ENCODE results near the gene CARD9.
A peak's percentile ranks its signal among the peaks of the same experiment; 100 is the strongest.

CARD9 gene

DNA sequence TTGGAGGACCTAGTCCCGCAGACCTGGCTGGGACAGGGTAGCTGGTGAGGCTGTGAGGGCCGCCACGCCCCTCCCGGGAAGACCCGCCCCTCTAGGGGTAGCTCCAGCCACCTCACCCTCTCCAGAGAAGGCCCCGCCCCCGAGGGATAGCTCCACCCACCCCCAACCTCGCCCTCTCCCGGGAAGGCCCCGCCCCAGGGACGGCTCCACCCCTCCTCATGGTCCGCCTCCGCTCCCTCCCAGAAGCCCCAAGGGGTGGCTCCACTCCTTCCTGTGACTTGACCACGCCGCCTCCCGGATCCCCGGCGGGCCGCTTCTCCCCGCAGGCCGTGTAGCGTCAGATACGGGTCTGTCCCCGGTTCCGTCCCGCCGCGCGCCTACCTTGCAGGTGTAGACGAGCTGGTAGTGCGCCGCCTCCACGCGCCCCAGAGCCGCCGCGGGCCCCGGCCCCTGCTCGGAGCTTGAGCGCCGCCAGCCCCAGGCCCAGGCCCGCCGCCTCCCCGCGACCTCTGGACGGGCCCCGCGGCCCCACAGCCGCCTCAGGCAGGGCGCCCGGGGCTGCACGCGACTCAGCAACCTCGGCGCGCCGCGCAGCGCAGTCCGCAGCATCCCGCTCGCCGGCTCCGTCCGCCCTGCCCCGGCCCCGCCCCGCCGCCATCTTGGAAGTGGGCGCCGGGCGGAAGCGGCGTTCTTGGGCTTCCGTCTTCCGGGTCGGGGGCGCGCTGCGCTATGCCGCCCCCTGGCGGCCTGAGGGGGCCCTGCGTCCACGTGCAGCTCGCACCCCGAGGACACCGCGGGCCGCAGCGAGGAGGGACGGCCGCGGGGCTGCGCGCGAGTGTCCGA lies 10.1 kb downstream of the CARD9 start, which contains the start of gene DNLZ:
Gene DNLZ, minus strand, starts transcription at position 639 of the 843 bp plus-strand sequence. Its CDS starts 30 bp downstream, at position 609.
- DNase-seq: peak; percentile 76 to 89

DNA sequence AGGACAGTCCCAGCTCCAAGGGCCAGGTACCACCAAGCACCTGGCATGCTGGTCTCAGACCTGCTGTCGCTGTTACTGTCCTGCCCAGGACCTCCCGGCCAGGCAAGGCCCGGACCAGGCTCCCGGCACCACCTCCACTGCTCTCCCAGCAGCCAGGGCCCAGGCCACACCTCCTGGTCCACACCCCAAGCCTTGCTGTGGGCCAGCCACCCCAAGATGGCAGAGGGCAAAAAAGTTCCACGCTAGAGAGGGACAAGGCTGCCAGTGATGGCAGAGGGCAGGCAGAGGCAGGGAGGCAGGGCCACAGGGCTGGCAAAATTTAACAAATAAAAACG lies 11.1 kb downstream of the CARD9 start:
- DNase-seq: no peak

DNA sequence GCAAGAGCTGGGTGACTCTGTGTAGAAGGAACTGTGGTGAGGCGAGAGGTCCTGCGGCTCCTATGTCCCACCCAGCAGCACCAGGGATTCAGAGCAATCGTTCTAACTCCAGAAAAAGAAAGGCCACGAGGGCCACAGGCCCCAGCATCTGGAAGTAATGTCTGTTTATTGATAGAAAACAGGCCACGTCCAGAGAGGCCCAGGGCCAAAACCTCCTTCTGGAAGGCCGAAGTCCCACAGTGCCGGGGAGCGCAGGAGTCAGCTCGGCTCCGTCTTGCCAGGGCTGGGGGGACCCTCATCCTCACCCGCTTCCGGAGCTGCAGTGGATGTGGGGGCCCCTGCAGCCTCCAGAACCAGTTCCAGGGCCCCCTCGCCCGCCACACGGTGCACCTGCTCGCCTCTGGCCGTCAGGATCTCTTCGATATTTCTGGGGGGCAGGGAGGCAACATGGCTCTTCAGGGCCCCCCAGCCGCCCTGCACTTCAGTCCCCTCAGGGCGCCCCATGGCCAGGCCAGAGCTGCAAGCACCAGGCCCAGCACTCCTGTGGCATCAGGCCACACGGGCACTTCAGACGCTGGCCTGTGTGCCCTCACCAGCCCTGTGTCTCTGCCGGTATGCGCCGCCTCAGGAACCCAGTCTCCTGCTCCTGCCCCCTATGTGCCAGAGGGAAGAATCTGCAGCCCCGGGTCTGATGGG lies 11.6 kb downstream of the CARD9 start:
- DNase-seq: no peak

DNA sequence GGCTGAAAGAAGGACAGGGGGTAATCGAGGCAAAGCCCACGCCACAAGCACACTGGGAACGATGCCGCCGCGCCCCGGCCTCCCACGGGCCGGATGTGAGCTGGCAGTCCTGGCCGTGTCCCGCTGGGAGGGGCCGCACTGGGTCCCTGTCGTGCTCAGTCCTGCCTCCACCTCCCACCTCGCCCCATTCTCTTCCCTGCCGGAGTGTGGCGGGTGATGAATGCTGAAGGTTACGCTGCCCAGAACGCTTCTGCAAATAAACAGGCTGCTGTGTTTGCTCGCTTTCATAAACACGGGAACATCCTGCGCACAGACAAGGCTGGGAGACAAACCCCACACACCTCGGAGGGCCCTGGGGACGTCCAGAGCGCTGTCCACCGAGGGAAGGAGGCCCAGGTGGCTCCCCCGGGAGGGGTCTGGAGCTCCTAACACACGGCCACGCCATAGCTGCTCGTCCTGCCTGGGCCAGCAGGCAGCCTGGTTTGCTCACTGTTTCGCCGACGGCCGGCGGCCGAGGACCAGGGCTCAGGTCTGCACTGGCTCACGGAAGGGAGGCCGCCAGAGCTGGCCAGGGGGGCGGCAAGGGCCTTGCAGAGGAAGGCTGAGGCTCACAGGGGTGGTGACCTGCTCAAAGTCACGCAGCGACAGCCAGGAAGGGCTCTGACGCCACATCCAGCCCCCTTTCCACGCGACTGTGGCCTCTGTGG lies 12.3 kb downstream of the CARD9 start:
- DNase-seq: no peak

DNA sequence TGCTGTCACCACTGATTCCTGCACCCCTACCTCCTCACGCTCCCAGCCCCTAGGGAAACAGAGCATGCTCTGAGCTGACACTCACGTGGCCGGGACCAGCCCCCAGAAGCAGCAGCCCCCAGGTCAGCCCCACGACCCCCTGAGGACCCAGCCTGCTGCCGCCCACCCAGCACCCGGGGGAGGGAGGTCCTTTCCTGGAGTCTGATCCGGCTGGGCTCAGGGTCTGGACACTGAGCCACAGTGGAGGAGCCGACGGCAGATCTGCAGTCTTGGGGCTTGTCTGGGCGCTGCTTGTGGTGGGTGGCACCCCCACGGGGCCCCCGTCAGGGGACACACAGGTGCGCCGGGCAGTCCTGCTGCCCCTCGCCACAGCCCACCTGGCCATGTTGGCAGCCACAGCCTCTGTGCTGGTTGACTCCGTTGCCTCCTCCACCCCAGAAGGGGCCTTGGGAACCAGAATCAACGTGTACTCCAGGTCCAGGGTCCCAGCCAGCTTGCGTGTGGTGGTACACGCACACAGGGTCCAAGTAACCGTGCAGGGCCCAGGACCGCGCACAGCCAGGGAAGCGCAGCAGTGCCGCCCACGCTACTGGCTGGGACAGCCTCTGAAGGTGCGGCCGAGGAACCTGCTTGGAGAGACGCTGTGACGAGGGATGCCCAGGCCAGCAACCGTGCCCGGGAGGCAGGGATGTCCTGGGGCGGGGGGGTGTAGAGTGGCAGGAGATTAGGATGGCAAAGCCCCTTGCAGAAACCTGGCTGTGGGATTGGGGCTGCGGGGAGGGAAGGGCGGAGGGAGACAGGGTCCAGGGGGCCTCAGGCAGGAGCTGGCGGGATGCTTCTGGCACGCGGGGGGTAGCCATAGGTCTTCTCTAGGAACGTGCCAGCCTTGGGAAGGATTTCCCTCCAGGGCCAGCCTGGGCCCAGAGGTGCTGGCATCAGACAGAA lies 13.4 kb downstream of the CARD9 start:
- no peak for DNase-seq

DNA sequence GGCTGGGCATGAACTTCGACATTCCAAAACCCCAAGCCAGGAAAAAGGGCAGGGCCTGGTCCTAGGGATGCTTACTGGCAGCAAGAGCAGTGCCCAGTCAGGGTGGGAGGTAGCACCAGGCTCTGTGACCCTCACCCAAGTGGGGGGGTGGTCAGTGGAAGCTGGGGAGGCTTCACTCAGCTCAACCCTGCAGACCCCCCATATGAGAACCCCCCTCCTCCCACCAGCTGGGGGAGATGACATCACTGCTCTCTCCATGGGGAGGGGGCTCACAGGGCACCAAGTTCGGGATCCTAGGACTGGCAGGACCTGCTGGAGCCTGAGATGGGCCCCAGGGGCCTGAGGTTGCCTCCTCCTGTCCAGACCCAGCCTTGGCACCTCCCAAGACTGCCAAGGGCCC lies 14.6 kb downstream of the CARD9 start:
- DNase-seq: no peak

DNA sequence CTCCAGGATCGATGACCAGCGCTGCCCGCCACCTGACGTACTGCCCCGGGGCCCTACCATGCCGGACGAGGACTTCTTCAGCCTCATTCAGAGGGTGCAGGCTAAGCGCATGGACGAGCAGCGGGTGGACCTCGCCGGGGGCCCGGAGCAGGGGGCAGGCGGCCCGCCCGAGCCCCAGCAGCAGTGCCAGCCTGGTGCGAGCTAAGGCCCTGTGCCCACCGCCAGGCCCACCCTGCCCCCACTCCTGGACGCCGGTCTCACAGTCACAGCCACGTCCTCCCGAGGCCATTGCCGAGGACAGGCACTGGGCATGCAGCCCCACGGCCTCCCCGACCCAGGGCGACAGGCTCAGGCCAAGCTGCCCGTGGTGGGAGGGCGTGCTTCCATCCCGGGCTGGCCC lies 15.5 kb downstream of the CARD9 start:
- DNase-seq: no peak

DNA sequence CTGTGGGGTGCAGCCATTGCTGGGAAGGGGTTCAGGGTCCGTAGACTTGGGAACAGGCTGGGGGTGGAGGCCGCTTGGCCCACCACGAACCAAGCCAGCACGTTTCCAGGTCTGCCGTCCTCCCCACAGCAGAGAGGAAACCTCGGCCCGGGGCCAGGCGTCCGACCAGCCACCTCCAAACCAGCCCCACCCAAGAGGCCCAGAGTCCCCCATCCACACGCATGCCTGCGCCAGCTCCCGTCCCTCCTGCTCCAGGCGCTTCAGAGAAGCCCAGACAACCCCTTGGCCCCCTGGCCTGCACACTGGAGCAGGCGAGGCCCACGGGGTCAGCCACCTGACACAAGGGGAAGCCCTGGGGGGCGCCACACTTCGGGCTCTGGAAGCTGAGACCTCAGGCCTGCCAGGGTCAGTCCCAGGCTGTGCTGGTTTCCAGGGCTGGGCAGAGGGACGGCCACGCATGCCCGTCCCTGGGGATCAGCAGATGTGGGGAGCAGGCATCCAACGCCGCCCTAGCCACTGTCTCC lies 16.2 kb downstream of the CARD9 start:
- DNase-seq: no peak

DNA sequence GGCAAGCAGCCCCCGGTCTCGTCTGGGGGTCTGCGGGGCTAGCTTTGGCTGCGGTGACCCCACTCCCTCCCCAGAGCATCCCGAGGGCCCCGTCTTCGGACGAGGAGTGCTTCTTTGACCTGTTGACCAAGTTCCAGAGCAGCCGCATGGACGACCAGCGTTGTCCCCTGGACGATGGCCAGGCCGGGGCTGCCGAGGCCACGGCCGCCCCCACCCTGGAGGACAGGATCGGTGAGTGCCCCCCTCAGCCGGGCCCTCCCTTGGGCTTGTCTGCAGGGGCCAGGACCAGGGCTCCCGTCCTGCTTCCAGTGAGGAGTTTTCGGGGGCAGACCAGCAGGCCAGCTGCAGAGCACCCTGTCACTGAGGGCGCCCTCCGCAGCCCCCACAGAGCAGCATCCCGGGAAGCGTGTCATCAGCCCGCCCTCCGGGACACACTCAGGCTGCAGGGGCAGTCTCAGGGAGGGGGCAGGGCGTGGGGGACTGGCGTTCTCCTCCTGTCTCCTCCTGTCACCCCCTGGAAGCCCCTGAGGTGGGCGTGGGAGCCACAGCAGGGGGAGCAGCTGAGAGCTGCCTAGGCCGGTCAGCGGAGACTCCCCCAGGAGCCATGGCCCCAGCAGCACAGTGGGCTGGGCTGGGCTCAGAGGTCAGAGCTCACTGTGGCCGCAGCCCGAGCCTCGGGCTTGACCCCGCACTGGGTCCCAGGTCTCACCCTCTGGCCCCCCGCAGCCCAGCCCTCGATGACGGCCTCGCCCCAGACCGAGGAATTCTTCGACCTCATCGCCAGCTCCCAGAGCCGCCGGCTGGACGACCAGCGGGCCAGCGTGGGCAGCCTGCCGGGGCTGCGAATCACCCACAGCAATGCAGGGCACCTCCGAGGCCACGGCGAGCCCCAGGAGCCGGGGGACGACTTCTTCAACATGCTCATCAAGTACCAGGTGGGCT lies 17.6 kb downstream of the CARD9 start:
- no peak for DNase-seq

DNA sequence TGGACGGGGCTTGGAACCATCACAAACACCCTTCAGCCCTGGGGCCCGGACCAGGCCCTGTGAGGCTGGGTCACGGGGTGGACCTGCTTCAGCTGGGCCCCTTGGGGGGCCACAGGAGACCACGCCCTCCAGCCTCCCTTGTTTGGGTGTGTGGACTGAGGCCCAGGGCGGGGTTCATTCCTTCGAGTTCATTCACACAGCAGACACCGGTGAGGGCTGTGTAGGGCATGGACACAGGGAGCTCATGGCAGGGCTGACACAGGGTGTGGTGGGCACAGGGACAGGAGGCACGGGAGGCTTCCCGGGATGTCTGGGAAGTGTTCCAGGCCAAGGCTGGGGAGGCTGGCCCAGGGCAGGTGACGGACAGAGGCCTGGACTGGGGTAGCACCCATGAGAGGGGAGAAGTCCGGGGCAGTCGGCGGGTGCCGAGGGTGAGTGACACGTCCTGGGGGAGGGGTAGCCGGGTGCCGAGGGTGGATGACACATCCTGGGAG lies 18.8 kb downstream of the CARD9 start:
- no peak for DNase-seq

DNA sequence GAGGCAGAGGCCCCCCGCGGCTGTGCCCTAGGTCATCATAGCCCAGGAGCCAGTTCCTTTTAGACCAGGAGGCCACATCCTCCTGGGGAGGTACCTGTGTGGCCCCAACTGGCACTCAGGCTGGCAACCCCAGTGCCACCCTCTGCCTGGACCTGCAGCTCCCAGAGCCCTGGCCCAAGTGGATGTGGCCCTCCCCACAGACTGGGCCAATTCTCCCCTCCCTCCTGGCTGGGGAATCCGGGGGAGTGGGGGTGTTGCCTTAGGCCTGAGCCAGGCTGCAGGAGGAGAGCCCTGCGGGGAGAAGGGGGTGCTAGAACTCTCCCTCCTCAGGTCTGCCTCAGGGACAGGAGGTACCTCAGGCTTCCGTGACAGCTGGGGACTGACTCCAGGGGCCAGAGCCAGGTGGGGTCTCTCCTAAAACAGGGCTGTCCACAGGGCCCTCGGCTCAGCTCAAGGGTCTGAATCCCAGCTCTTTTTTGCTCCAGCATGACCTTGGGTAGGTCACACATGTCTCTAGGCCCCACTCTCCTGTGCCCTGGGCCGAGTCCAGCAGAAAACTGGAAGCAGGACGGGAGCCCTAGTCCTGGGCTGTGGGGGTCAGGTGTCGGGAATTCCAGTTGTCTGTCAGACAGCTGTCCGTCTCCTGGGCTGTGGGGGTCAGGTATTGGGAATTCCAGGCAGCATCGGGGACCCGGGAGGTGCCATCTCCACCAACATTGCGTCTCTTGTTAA lies 19.5 kb downstream of the CARD9 start:
- no peak for DNase-seq

DNA sequence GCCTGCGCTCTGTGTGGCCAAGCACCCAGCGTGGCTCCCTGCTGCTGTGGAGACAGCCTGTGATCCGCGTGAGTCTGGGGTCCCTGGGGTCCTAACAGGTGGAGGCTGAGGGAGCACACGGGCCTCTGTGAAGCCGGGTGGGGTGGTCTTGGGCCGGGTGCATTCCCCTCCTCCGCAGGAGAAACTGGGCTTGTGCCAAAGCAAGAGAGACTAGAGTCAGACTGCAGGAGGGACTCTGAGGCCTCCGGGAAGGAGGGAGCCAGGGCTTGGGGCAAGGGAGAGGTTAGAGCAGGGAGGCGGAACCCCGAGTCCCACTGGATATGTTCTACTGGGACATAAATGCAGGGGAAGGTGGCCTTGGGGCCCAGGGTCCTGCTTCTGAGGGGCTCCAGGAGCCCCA lies 20.4 kb downstream of the CARD9 start:
- no peak for DNase-seq

DNA sequence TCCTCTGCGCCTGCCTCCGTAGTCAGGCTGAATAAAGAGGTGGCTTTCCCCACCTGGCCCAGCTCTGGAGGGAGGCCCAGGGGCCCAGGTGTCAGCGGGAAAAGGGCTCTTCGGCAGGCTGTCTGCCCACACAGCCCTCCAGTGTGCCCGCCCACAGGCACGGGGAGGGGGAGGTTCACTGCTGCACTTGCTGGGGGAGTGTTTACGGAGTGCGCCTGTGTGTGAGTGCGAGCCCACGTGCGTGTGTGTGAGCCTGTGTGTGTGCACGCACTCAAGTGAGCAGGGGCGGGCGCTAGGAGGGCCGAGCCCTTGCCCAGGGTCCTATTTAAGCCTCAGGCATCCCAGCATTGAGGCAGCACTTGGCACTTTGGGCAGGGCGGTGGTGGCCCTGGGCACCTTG lies 20.8 kb downstream of the CARD9 start:
- no peak for DNase-seq

DNA sequence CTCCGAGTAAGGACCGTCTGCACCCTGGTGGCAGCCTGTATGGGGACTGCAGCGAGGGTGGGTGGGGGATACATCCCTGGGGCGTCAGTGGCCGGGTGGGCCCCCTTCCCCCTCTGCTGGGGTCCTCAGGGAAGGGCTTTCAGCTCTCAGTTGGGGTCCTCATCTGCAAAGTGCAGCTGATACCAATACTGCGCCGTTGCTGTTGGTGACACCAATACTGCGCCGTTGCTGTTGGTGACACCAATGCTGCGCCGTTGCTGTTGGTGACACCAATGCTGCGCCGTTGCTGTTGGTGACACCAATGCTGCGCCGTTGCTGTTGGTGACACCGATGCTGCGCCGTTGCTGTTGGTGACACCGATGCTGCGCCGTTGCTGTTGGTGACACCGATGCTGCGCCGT lies 21.6 kb downstream of the CARD9 start:
- DNase-seq: peak; percentile 71 to 76

DNA sequence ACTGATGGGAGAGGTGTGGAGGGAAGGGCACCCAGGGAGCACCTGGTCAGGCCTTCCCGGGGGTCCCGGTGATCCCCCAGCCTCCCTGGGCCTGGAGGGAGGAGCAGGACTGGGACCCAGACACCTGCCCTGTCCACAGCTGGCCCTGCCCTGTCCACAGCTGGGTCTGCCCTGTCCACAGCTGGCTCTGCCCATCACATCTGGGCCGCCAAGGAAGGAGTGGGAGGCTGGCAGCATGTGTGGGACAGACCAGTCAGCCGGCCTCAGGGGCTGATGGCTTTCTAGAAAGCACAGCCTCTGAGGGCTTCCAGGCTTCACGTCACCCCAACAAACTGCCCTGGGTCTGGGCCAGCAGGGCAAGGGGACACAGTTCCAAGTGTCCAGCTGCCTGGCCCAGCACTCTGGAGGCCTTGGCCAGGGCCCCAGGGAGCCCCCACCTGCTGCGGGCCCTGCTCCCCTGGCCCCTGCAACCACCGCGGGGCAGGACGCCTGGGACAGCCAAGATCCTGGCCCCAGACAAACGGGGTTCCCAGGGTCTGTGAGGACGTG lies 22.1 kb downstream of the CARD9 start:
- DNase-seq: no peak

DNA sequence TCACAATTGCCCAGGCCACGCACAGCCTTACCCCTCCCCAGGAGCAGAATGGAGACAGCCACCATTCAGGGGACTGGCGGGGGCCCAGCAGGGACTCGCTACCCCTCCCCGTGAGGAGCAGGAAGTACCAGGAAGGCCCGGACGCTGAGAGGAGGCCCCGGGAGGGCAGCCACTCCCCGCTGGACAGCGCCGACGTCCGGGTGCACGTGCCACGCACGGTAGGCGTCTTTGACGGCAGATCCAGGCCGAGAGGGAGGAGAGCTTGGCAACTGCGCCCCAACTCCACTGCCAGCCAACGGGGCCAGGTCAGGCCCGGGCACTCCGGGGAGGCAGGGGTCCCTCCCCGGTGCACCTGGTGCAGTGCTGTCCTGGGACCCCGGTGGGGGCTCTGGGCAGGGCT lies 23.9 kb downstream of the CARD9 start:
- no peak for DNase-seq

DNA sequence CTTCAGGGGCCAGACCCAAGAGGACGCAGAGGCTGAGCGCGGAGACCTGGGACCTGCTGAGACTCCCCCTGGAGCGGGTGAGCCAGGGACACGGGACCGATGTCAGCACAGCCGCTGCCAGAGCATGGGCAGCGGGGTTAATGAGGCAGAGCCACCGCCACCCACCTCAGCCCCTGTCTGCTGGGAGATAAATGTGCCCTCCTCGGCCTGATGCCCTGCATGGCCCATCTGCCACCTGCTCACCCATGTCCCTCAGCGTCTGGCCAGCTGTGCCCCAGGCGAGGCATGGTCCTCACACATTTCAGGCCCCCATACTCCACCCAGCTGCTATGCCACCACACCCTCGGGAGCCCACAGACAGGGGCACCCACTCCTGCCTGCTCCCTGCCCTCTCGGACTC lies 24.8 kb downstream of the CARD9 start:
- DNase-seq: no peak

DNA sequence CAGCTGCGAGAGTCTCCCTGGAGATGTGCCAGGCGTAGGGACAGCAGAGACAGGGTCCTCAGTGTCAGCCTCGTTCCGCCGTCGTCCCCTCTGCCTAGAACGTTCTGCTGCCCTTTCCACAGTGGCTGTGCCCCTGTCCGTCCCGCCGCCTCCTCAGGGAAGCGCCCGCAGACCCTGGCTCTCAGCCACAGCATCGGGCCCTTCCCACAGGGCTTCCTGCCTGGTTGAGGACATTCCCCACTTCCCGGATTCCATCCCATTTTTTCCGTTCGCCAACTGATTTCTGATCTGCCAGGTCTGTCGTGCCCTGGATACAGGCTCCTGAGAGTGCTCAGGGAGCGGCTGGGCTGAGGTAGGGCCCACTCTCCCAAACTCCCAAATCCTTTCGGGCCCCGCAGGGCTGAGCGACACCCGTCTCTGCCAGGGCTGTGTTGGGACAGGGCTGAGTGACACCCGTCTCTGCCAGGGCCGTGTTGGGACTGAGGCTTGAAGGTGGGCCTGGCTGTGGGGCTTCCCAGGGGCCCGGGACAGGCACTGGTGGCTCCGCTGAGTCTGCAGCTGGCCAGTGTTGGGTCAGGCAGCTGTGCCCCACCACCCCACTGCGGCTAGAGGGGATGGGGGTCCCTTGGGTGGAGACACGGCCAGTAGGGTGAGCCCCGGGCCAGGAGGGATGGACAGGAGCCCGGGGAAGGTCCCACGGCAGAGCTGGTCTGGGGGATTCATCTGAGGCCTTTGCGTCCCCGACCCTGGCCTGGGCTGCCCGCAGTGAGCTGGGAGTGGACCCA lies 25.8 kb downstream of the CARD9 start:
- no peak for DNase-seq

DNA sequence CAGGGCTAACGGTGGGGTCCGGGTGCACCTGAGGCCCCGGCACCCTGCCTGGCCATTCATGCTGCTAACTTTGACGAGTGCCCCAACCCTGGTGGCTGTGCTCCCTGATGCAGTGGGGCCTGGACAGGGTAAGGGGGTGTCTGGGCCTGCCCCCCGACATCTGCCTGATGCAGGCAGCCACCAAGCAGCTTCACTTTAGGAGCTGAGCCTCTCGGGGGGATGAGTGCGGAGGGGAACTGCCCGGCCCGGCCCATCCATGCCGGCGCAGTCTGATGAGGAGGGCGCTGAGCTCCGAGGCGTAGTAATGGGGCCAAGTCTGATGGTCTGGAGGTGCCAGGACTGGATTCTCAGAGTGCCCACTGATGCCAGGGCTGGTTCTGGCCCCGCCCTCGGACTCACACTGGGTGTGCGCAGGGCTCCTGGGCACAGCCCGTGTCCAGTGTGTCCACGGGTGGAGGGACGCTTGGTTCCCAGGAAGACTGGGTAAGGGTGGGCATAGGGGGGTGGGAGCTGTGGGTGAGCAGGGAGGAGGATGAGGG lies 26.5 kb downstream of the CARD9 start:
- DNase-seq: no peak

Data from NCI-H1930 (cell line).